ENCODE measurements around the gene KNSTRN. TPM values are rescaled to one million over a fixed set of nuclear protein-coding genes. Genes with fewer than 3 reads are reported as not detected.

The KNSTRN gene
- total RNA-seq, 2 donors from 2014 or later: 12.9 to 19.8 TPM

DNA sequence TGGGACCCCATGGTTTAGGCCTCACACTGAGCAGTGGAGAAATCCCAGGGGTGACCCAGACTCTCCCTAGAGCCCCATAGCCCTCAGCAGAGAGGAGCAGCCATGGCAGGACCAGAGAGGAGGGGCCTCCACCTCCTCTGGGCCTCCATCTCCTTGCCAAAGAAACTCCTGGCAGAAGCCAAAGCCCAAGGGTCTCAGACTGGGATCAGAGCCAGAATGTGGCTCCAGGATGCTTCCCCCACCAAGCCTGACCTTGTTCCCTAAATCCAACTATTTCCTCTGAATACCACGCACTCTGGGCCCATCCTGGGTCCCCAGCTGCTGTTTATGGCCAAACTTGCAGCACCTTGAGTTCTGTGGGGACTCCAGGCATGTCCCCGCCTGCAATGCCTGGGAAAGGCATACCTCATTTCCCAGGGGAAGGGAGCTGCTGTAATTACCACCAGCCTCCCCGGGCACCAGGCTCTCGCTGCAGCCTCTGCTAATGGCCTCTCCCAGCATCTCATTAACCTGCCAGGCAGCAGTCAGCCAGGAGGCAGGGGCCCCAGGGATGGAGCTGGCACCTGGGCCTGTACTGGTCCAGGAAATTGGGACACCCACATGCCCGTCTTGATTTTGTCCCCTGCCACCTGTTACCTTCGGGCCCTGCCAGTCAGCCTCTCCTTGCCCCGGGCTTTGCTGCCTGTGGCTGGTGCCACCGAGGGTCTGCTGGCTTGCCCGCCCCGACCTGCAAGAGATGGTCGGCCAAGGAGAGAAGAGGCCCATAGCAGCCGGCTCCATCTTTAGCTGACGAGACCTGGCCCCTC, 46.4 kb upstream of the KNSTRN start:
- Histone ChIP-seq H3K9me3 (no peaks in the 10 kb centered on the region), H3K4me3 (no peak overlapping the region), H3K36me3 (no peaks in the 10 kb centered on the region), H3K4me1 (replicated peaks) (peaks cover 18% of the 10 kb centered on the region), H3K27ac (no peak overlapping the region), H3K27me3 (replicated peaks; ENCODE audit: insufficient read depth) (no peaks in the 10 kb centered on the region)
- intact Hi-C loops (cut with DNase I): loop anchor here (5.0 kb wide), 1 partner anchor 59 kb away; no protein-coding TSS in a partner anchor
- DNase-seq (ENCODE audit: low spot score): no peak
- 71% methylated on average over 13 of the region's 13 CpGs for WGBS
- TF ChIP-seq POLR2A (IDR thresholded peaks at IDR 0.05) (no peak), POLR2AphosphoS5 (IDR thresholded peaks at IDR 0.05) (no peak), CTCF (IDR thresholded peaks at IDR 0.05) (no peak)

DNA sequence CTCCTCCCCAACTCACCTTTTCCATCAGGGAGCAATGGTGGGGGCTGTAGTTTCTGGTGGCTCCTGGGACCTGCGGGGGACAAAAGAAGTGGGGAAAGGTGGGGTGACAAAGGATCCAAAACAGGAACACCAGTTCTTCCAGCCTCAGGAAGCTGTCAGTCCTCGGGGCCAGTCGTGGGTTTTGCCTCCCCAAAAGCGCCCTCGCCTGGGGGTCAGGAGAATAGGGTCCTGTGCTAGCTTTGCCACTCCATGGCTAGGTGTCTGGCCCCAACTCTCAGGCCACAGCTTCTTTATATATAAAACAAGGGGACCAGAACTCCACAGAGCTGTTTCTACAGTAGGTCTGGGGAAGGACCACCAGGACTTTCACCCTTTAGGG, 45.8 kb upstream of the KNSTRN start:
- intact Hi-C loops (cut with DNase I): loop anchor here (5.0 kb wide), 1 partner anchor 59 kb away; no protein-coding TSS in a partner anchor
- WGBS: 76% methylated on average over 5 of the region's 5 CpGs
- Histone ChIP-seq H3K27ac (no peak overlapping the region), H3K9me3 (no peaks in the 10 kb centered on the region), H3K36me3 (no peaks in the 10 kb centered on the region), H3K27me3 (replicated peaks; ENCODE audit: insufficient read depth) (no peaks in the 10 kb centered on the region), H3K4me1 (replicated peaks) (peaks cover 20% of the 10 kb centered on the region), H3K4me3 (no peak overlapping the region)
- DNase-seq (ENCODE audit: low spot score): no peak
- TF ChIP-seq POLR2AphosphoS5 (IDR thresholded peaks at IDR 0.05) (no peak), POLR2A (IDR thresholded peaks at IDR 0.05) (no peak), CTCF (IDR thresholded peaks at IDR 0.05) (no peak)

- TF ChIP-seq CTCF (IDR thresholded peaks at IDR 0.05): no peak
- TF ChIP-seq POLR2AphosphoS5 (IDR thresholded peaks at IDR 0.05): no peak
- no peak for TF ChIP-seq POLR2A (IDR thresholded peaks at IDR 0.05)
- Histone ChIP-seq H3K4me1 (replicated peaks) (peaks cover 20% of the 10 kb centered on the region), H3K27me3 (replicated peaks; ENCODE audit: insufficient read depth) (no peaks in the 10 kb centered on the region), H3K4me3 (no peak overlapping the region), H3K9me3 (no peaks in the 10 kb centered on the region), H3K36me3 (no peaks in the 10 kb centered on the region), H3K27ac (no peak overlapping the region)
- intact Hi-C loops (cut with DNase I): loop anchor here (5.0 kb wide), 1 partner anchor 60 kb away; no protein-coding TSS in a partner anchor
- 48% methylated on average over 14 of the region's 19 CpGs for WGBS
- no peak for DNase-seq (ENCODE audit: low spot score)
Observed at GRCh38 chr15:40337597-40337996, 44.9 kb upstream of the KNSTRN start.

DNA sequence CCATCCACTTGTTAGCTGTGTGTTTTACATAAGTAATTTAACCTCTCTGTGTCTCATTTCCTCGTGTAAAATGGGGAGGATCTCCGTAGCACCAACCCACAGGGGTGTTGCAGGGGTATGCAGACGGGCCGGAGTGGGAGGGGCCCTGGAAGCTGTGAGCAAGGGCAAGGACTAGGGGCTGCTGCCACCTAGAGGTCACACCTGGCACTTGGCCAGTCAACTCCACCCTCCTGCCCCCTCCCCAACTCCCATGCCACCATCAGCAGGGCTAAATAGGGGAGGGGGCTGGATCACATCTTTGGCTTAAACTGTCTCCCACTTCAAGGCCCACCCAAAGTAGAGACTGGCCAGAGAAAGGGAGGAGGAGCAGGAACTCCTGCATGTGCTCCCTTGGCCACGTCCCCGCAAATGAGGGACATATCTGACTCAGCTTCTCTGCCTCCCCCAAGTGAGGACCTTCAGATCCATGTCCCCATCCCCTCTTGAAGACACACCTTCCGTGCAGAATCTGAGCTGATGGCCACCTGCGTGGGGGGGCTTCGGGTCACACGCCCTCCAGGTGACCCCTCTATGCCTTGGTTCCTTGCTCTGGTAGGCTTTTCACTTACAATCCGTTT, 44.4 kb upstream of the KNSTRN start:
- no peak for DNase-seq (ENCODE audit: low spot score)
- no peak for TF ChIP-seq POLR2AphosphoS5 (IDR thresholded peaks at IDR 0.05)
- TF ChIP-seq CTCF (IDR thresholded peaks at IDR 0.05): peak in 3 of 4 experiments; percentile 45 to 60 (median 56)
- no peak for TF ChIP-seq POLR2A (IDR thresholded peaks at IDR 0.05)
- intact Hi-C loops (cut with DNase I): loop anchor here (5.0 kb wide), 1 partner anchor 61 kb away; no protein-coding TSS in a partner anchor
- peaks cover 20% of the 10 kb centered on the region for H3K4me1 ChIP-seq (replicated peaks)
- no peaks in the 10 kb centered on the region for H3K9me3 ChIP-seq
- H3K27me3 ChIP-seq (replicated peaks; ENCODE audit: insufficient read depth): no peaks in the 10 kb centered on the region
- peak overlapping the region in 1 of 2 donors; percentile 24 for H3K27ac ChIP-seq
- WGBS: 48% methylated on average over 11 of the region's 11 CpGs
- no peak overlapping the region for H3K4me3 ChIP-seq
- no peaks in the 10 kb centered on the region for H3K36me3 ChIP-seq
